Subcutaneous adipose tissue (tissue), 4 donors: Measurements from ENCODE around the gene IGSF1. TPM values are rescaled to one million over a fixed set of nuclear protein-coding genes. Genes with fewer than 3 reads are reported as not detected.

Experiments used
- total RNA-seq, 4 donors: library from RNA; depleted of rRNA; stranded (reverse); fragments of >200 nt; gene quantifications; one replicate each; pipeline ENCODE4 v1.1.0, GENCODE V29; 2016
- TF ChIP-seq, protein P1 (sequence below): fragments of 450-650 bp; IDR thresholded peaks from one replicate; pipeline ENCODE4 v1.5.1; 2016; ENCODE audit warnings: low read depth, mild to moderate bottlenecking, control low read depth, antibody characterized with exemption, moderate library complexity

IGSF1 gene, protein sequence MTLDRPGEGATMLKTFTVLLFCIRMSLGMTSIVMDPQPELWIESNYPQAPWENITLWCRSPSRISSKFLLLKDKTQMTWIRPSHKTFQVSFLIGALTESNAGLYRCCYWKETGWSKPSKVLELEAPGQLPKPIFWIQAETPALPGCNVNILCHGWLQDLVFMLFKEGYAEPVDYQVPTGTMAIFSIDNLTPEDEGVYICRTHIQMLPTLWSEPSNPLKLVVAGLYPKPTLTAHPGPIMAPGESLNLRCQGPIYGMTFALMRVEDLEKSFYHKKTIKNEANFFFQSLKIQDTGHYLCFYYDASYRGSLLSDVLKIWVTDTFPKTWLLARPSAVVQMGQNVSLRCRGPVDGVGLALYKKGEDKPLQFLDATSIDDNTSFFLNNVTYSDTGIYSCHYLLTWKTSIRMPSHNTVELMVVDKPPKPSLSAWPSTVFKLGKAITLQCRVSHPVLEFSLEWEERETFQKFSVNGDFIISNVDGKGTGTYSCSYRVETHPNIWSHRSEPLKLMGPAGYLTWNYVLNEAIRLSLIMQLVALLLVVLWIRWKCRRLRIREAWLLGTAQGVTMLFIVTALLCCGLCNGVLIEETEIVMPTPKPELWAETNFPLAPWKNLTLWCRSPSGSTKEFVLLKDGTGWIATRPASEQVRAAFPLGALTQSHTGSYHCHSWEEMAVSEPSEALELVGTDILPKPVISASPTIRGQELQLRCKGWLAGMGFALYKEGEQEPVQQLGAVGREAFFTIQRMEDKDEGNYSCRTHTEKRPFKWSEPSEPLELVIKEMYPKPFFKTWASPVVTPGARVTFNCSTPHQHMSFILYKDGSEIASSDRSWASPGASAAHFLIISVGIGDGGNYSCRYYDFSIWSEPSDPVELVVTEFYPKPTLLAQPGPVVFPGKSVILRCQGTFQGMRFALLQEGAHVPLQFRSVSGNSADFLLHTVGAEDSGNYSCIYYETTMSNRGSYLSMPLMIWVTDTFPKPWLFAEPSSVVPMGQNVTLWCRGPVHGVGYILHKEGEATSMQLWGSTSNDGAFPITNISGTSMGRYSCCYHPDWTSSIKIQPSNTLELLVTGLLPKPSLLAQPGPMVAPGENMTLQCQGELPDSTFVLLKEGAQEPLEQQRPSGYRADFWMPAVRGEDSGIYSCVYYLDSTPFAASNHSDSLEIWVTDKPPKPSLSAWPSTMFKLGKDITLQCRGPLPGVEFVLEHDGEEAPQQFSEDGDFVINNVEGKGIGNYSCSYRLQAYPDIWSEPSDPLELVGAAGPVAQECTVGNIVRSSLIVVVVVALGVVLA (N-terminal part only)
- under 1 TPM in 2 of 4 donors, not detected in 2; 0.44 to 0.68 TPM for total RNA-seq

DNA sequence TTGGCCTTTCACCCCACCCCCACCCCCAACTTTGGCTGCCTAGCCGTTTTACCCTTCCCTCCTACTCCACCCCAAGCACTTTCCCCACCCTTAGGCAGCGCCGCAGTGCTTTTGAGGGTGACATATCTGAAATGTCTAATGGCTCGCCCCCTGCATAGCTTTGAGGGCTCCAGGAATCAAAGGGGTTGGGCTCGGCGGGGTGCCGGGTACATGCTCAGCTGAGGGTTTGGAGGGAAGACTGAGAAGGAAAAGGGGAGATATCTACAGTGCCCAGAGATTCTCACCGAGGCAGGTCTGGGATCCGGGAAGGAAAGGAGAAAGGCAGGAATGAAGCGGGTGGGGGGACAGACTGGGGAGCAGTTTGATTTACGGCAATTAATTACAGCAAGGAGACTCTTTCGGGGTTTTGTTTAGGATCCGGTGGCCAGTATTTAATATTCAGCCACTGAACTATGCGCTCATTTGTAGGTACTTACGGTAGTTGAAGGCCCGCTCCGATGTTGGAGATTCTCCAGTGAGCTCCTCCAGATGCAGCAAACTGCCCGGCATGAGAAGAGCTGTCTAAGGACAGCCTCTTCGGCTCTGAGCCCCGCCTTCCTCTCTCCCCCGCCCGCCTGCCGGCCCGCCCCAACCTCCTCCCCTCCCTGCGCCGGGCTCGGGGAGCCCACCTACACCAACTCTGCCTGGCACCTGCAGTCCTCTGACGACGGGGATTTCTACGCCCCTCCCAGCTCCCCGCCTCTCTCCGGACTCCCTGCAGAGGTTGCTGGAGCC lies at the start of gene IGSF1:
TSS of gene IGSF1 (minus strand) at position 569 of the 774 bp plus-strand sequence. CDS start 2,632 bp downstream, outside the sequence.
- TF ChIP-seq, protein P1, sequence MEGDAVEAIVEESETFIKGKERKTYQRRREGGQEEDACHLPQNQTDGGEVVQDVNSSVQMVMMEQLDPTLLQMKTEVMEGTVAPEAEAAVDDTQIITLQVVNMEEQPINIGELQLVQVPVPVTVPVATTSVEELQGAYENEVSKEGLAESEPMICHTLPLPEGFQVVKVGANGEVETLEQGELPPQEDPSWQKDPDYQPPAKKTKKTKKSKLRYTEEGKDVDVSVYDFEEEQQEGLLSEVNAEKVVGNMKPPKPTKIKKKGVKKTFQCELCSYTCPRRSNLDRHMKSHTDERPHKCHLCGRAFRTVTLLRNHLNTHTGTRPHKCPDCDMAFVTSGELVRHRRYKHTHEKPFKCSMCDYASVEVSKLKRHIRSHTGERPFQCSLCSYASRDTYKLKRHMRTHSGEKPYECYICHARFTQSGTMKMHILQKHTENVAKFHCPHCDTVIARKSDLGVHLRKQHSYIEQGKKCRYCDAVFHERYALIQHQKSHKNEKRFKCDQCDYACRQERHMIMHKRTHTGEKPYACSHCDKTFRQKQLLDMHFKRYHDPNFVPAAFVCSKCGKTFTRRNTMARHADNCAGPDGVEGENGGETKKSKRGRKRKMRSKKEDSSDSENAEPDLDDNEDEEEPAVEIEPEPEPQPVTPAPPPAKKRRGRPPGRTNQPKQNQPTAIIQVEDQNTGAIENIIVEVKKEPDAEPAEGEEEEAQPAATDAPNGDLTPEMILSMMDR: no peak

DNA sequence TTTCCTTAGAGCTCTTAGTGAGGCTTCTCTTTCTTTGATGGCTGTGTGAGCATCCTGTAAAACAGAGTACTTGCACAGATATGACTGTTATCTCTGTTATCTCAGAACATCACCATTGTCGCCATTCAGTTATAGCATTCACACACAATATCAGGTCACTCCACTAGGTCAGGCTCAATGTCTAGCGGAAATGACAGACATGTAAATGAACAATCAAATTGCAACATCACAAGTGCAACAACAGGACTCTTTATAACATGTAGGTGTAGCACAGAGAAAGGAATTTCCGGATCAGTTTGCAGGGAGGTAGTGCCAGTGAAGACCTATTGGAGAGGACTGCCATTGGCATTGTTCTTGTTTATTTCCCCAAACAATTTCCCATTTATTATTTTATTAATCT lies 43.2 kb upstream of the IGSF1 start:
- TF ChIP-seq, protein P1: no peak

DNA sequence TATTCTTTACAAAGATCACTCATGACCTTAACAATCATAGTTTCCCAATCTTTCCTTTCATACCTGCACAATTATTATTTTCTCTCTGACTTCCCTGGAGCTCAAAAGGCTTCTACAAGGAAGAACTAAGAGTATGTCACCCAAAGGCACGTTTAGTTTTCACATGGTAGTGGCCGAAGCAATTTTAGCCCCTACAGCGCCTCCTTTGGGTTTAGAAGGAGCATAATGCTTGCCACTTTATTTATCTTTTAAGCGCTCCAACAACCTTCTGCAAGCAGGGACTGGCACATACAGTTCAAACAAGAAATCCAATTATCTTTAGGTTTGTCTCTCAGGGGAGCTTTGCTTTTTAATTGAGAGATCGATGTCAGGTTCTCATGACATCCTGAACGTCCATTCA lies 42.0 kb upstream of the IGSF1 start:
- TF ChIP-seq, protein P1: no peak

DNA sequence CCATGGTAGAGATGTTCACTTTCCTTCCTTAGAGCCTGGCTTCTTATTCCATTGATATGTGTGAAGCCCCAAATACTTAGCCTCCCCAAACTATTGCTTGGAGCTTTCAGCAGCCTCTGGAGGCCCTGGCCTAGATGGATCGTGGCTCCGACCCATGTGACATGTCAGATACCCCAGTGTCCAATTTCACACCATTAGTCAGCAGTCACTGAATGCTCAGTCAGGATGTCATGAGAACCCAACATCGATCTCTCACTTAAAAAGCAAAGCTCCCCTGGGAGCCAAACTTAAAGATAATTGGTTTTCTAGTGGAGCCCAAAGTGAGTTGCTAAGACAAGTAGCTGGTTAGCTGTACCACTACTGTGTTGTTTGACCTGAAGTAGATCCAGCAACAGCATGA lies 41.6 kb upstream of the IGSF1 start:
- TF ChIP-seq, protein P1: no peak

DNA sequence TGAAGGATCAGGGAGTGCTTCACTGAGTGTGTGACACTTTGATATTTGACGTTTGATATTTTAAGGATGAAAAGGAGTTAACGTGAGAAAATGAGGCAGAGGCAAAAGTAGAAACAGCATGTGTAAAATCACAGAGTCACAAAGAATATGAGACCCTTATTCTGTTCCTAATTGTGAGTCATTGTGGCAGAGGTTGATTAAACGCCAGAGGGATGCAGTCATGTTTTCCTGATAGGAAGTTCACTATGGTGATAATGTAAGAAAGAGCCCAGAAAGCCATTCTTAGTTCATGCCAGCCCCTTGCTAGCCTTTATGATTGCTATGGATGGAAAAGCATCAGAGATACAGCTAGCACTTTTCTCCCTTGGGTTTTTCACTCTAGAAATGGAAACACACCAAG lies 33.5 kb upstream of the IGSF1 start:
- TF ChIP-seq, protein P1: no peak

DNA sequence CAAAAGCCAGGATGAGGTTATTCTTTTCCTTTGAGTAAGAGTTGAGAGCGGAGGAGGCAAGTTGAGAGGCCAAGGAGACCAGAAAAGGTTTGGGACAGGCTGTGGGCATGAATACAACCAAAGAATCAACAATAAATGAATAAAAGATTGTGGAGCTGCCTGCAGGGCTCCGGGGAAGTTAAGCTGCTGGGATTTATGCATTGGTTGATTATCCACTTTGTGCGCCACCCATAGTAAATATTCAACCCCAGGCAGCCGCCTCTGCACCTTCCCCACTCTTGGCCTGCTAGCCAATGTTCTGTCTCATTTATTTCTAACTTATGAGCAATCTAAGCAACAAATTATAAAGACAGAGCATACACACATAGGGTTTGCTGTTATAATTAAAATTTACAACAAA lies 28.2 kb upstream of the IGSF1 start:
- TF ChIP-seq, protein P1: no peak
